K562 treated with DMSO at 1 percent for 4 hours (cell line): Measurements from ENCODE around the gene BRCC3. TPM values are rescaled to one million over a fixed set of nuclear protein-coding genes. Genes with fewer than 3 reads are reported as not detected.

Experiments
- total RNA-seq: library from RNA; unstranded; fragments of 300-600 nt; gene quantifications from 2 replicates; pipeline ENCODE4 v1.2.3, GENCODE V29; 2022; ENCODE audit not compliant: insufficient read depth

BRCC3 gene
- 8.7 and 11.0 TPM in 2 replicates for total RNA-seq

GRCh38 chrX:155070975-155071693, at the start of gene BRCC3, which contains the start of the genes CMC4 and MTCP1:
Gene BRCC3 (plus strand): TSS chrX:155071508. CDS start chrX:155071528, 20 bp downstream.
Gene CMC4 (minus strand): TSS chrX:155071136. CDS start chrX:155064023, 7,113 bp downstream.
Gene MTCP1 (minus strand): TSS chrX:155071136. CDS start chrX:155066010, 5,126 bp downstream.

GRCh38 chrX:155022585-155022984, 48.7 kb upstream of the BRCC3 start, which contains the start of gene F8:
Gene F8 (minus strand): TSS chrX:155022723. CDS start chrX:155022552, 171 bp downstream.

DNA sequence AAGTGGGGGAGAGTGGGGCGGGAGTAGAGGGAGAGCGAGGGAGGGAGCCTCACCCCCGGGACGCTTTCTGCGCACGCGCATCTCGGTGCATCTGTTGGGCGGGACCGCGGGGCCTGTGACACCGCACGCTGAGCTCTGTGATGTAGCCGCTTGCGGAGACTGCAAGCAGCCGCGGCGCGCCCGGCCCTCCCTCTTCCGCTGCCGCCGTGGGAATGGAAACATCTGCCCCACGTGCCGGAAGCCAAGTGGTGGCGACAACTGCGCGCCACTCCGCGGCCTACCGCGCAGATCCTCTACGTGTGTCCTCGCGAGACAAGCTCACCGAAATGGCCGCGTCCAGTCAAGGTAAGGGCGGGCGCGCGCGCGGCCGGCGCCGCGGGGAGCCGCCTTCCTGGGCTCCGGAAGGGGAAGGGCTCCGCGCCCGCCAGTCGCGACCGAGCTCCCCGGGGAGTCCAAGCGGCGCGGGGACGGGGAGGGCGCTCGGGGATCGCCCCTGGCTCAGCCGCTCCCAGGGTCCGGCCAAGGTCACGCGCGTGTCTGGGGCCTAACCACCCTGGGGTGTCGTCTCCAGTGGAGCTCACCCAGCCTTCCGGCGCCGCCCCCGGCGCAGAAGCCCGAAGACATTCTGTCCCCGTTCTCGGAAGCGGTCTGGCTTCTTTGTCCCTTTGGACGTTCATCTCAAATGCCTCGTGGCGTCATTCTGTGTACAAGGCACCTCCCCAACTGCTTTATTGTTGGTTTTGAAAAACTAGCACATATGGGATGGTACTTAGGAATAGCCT, 44.4 kb upstream of the BRCC3 start, which contains the start of gene FUNDC2:
FUNDC2 (plus strand) TSS at position 118 of the 782 bp plus-strand sequence; CDS start at position 213, 95 bp downstream.

Other genes starting within 250 kb of the BRCC3 start
- gene SMIM9, start 236.8 kb upstream of the BRCC3 start, total RNA-seq: not detected in 2 replicates
- not detected in 2 replicates for gene F8A1, start 185.2 kb upstream of the BRCC3 start, total RNA-seq
- gene F8, start 48.8 kb upstream of the BRCC3 start, total RNA-seq: 2.5 and 3.5 TPM in 2 replicates
- gene FUNDC2, start 44.7 kb upstream of the BRCC3 start, total RNA-seq: 85.1 and 96.7 TPM in 2 replicates
- gene CMC4, start 372 bp upstream of the BRCC3 start, total RNA-seq: 11.5 and 14.6 TPM in 2 replicates
- 3.9 and 8.4 TPM in 2 replicates for gene MTCP1, start 372 bp upstream of the BRCC3 start, total RNA-seq
- gene VBP1, start 145.0 kb downstream of the BRCC3 start, total RNA-seq: 71.0 and 73.3 TPM in 2 replicates
- 0.16 TPM in 1 of 2 replicates, not detected in the other for gene RAB39B, start 193.0 kb downstream of the BRCC3 start, total RNA-seq